WERI-Rb-1 (cell line): ENCODE data around the gene MYBPHL.
"Not testable (repeated sequence)": the region's sequence is repeated elsewhere in the genome, so short reads cannot be mapped to it uniquely, and the experiment has no call there.

Experiments used
- DNase-seq: peaks from one replicate; pipeline ENCODE4 v3.0.0-alpha.2; 2020
- H3K27ac ChIP-seq: fragments of 250-450 bp; sonication (Bioruptor Pico); 2 replicates; pipeline ENCODE4 v1.5.1; 2020; ENCODE audit warnings: mild to moderate bottlenecking, moderate library complexity
- H3K27me3 ChIP-seq: fragments of 250-450 bp; sonication (Bioruptor Pico); 2 replicates; pipeline ENCODE4 v1.5.1; 2021; ENCODE audit warnings: mild to moderate bottlenecking, low read depth, moderate library complexity; ENCODE audit not compliant: insufficient read depth, severe bottlenecking
- H3K36me3 ChIP-seq: fragments of 250-450 bp; sonication (Bioruptor Pico); 2 replicates; pipeline ENCODE4 v1.5.1; 2020; ENCODE audit warnings: mild to moderate bottlenecking, moderate library complexity
- H3K4me3 ChIP-seq: 2 replicates; pipeline ENCODE4 v1.5.1; 2011; ENCODE audit warnings: low read depth, mild to moderate bottlenecking, control low read depth, low read length
- H3K9me3 ChIP-seq: fragments of 250-450 bp; sonication (Bioruptor Pico); 2 replicates; pipeline ENCODE4 v1.5.1; 2021; ENCODE audit warnings: mild to moderate bottlenecking, moderate library complexity; ENCODE audit not compliant: severe bottlenecking
- TF ChIP-seq, protein P1 (sequence below): IDR thresholded peaks from 2 replicates; pipeline ENCODE4 v1.5.1; 2011; ENCODE audit warnings: low read depth, mild to moderate bottlenecking, control low read depth, inconsistent platforms, low read length

Gene MYBPHL

DNA sequence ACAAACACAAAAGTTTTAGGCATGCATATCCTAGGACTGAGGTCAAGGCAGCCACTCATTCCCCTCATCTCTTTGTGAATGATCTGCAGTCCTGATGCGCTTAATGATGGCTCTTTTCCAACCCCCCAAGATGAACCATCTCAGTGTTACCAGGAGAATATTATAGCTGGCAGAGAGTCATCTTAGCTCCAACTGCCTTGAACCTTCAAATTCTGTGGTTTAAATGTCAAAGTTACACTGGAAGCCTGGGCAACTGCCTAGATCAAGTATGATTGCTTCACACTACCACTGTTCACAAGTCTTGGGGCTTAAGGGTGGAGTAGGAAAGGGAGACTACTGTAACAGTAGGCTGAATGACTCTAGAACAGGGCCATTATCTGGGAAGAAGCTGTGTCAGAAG lies 8.0 kb upstream of the MYBPHL start:
- H3K4me3 ChIP-seq = no peak overlapping the region
- no peak for DNase-seq
- H3K9me3 ChIP-seq = no peaks in the 10 kb centered on the region
- TF ChIP-seq, protein P1, sequence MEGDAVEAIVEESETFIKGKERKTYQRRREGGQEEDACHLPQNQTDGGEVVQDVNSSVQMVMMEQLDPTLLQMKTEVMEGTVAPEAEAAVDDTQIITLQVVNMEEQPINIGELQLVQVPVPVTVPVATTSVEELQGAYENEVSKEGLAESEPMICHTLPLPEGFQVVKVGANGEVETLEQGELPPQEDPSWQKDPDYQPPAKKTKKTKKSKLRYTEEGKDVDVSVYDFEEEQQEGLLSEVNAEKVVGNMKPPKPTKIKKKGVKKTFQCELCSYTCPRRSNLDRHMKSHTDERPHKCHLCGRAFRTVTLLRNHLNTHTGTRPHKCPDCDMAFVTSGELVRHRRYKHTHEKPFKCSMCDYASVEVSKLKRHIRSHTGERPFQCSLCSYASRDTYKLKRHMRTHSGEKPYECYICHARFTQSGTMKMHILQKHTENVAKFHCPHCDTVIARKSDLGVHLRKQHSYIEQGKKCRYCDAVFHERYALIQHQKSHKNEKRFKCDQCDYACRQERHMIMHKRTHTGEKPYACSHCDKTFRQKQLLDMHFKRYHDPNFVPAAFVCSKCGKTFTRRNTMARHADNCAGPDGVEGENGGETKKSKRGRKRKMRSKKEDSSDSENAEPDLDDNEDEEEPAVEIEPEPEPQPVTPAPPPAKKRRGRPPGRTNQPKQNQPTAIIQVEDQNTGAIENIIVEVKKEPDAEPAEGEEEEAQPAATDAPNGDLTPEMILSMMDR = no peak
- peaks cover 54% of the 10 kb centered on the region for H3K36me3 ChIP-seq
- no peak overlapping the region for H3K27ac ChIP-seq
- no peaks in the 10 kb centered on the region for H3K27me3 ChIP-seq

DNA sequence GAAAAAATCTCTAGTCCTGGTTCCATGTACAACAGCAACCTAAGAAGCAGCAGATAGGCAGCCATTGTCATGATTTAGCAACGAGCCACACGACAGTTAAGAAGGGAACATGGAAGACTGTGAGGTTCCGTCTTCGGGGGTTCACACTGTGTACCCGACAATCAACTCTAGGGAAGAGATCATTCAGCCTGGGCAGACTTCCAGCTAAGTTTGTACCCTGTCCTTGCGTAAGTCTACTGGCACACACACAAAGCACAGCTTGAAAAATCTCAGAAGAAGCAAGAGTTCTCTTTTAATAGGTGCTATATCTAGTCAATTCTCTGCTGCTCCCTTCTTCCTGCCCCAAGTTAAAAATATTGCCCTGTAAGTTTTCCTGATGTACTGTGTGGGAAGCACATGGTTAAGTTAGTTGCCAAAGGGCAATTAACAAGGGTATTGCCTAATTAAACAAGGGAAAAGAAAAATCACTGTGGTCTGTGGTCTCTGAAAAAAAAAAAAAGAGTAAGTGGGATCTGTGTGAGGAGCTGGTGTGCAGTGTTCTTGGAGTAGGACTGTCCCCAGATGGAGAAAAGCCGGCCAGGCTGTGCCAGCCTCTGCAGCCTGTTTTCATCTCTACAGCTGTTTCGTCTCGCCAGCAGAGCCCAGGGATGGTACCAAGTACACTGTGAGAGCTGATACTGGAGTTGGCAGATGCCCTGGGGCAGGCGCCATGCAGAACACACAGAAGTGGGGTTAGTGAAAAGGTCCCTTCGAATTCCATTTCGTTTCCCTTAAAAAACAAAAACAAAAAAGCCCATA lies 6.4 kb upstream of the MYBPHL start:
- no peaks in the 10 kb centered on the region for H3K27me3 ChIP-seq
- H3K27ac ChIP-seq = peak overlapping the region; percentile 70
- no peak for DNase-seq
- no peaks in the 10 kb centered on the region for H3K9me3 ChIP-seq
- peaks cover 39% of the 10 kb centered on the region for H3K36me3 ChIP-seq
- H3K4me3 ChIP-seq = no peak overlapping the region
- TF ChIP-seq, protein P1 = no peak

GRCh38 chr1:109312246-109312645 lies 5.4 kb upstream of the MYBPHL start:
- Histone ChIP-seq H3K4me3 (peak overlapping the region; percentile 7; the same call in 1 of the 2 replicates), H3K9me3 (no peaks in the 10 kb centered on the region), H3K36me3 (peaks cover 31% of the 10 kb centered on the region), H3K27ac (peak overlapping the region; percentile 70), H3K27me3 (no peaks in the 10 kb centered on the region)
- no peak for DNase-seq
- TF ChIP-seq, protein P1 = no peak

GRCh38 chr1:109309347-109309746 lies 2.5 kb upstream of the MYBPHL start:
- H3K27ac ChIP-seq = peak overlapping the region; percentile 83
- no peaks in the 10 kb centered on the region for H3K9me3 ChIP-seq
- DNase-seq = no peak
- peaks cover 12% of the 10 kb centered on the region for H3K36me3 ChIP-seq
- no peaks in the 10 kb centered on the region for H3K27me3 ChIP-seq
- no peak overlapping the region for H3K4me3 ChIP-seq
- TF ChIP-seq, protein P1 = no peak

DNA sequence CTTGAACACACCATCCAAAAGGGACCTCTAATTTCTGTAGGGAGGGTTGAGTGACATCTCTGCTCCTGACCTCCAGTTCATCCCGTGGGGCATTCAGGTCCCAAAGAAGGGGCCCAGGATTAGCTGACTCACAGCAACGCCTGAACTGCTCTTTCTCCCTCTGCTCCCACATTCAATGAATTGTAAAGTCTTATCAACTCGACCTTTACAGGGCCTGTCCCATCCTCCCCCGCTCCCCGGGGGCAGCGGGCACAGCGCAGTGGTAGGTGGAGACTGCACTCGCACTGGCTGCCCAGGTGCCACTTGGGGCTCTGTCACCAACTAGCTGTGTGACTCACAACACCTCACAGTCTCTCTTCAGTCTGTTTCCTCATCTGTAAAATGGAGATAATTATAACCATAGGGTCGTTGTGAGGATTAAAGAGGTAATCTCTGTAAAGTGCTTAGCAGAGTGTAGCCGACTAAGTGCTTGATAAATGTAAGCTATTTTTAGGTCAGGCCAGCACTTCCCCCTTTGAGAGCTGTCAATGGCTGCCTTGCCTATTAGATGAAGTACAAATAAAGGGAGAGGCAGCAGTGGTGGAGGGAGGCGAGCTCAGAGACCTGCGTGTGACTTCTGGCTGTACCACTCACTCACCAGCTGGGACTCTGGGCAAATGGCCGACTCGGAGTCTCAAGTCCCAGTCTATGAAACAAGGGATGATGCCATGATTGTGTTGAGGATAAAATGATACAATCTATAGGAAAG lies 637 bp upstream of the MYBPHL start:
- H3K27ac ChIP-seq = peak overlapping the region; percentile 83
- peak overlapping the region; percentile 51 for H3K4me3 ChIP-seq
- H3K27me3 ChIP-seq = no peaks in the 10 kb centered on the region
- TF ChIP-seq, protein P1 = 0 out of 2 replicates have a peak, but pooled peaks have one; percentile 15
- no peaks in the 10 kb centered on the region for H3K36me3 ChIP-seq
- peak; percentile 87 for DNase-seq
- no peaks in the 10 kb centered on the region for H3K9me3 ChIP-seq

- not testable (repeated sequence) for H3K27me3 ChIP-seq, H3K36me3 ChIP-seq, H3K9me3 ChIP-seq
- DNase-seq = peak; percentile 69
- Histone ChIP-seq H3K4me3 (peak overlapping the region; percentile 51), H3K27ac (peak overlapping the region; percentile 83)
These were observed 820 bp downstream of the MYBPHL start for GRCh38 chr1:109305991-109306390.
